Stimulated activated CD4-positive, alpha-beta T cell treated with anti-CD3 and anti-CD28 coated beads, Interleukin-1b, Interleukin-23, amount 100 ng/mL, for 24 hours (primary cell): Measurements from ENCODE around the gene PREX1.
"Not testable (repeated sequence)": the region's sequence is repeated elsewhere in the genome, so short reads cannot be mapped to it uniquely, and the experiment has no call there.

Source experiments
- DNase-seq, 4 experiments: peaks; one replicate each; pipeline ENCODE4 v3.0.0-alpha.2; 2020; ENCODE audit warnings: low read depth in 4 of 4, low spot score in 1 of 4

Gene PREX1

DNA sequence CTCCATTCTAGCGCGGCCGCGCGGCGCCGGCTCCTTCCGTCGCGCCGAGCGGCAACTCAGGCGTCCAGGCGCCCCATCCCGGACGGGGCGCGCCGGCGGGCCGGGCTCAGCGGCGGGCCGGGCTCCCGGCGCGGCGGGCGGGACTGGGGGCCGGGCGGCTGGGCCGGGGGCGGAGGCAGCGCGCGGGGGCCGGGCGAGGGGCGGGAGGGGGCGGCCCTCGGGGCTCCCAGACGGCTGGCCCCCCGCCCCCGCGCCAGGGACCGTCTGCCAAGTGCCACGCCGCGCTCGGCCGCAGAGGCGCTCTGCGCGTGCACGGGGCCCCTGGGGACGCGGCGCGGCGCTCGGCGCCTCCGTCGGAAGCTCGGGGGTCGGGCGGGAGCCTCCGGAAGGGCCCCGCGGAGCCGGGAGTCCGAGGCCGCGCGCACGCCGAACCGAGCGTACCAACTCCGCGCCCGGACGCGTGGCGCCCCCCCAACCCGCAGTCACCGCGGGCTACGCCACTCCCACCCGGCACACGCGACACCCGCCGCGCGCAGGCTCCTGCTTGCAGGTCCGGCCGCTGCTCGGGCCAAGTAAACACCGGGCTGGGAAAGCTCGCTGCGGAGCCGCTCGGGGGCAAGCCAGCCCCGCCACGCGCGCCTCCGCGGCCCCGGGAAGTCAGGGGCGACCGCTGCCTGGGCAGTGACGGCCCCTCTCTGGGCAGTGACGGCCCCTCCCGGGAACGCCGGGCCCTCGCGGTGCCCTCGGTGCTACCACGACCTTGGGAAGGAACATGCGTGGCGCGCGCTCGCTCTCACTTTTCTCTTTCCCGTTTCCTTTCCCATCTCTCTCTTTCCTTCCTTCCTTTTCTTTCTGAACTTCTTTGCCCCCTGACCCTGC is at the start of gene PREX1:
Gene PREX1 (minus strand): TSS at position 145 of the 879 bp plus-strand sequence. CDS start 139 bp downstream, at position 6.
- DNase-seq, result peak in 3 of 4 experiments; percentile 47 to 71 (median 61)

DNA sequence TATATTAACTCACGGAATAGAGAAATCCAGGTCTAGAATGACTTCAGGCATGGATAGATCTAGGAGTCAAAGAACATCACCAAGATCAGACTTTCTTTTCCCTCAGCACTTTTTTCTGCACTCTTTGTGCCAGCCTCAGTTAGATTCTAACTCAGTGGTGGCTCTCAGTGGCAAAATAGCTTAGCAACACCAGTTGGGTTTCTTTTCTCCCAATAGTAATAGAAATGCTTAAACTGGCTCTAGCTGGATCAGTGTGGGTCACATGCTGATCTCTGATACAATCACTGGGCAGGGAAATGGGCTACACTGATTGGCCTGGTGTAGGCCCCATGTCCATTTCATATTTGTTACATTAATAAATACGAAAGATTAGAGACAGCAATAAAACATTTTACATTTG is 49.5 kb upstream of the PREX1 start:
- no peak for DNase-seq

- DNase-seq, result no peak
These were observed 48.1 kb upstream of the PREX1 start for GRCh38 chr20:48875914-48876240.

DNA sequence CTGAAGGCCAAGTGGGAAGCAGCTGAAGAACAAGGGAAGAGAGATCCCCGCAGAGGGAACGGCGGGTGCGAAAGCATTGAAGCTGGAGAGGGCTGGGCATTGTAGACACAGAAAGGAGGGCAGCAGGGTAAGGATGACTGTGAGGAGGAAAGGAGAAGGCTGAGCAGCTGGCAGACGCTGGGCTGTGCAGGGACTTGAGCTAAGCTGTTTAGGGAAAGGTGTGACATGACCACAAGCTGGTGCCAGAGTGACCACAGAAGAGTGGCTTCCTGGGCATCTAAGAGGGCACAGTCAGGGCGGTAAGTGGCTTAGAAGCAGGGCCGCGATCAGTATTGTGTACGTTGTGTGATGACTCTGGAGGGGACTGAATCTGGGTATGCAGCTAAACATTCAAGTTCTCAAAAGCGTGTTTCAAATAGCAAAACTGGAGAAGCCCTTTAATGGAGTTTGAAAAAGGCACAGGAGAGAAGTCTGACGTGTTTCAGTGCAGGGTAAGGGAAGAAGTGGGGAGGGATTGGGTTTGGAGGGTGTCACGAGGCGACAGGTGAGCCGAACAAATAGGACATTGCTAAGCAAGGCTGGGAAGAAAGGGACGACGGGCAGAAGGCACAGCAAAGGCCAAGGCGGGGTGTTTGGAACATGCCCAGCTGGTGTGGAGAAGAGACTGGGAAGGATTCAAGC is 47.6 kb upstream of the PREX1 start:
- no peak for DNase-seq

- not testable (repeated sequence) for DNase-seq
These were observed 41.6 kb upstream of the PREX1 start for GRCh38 chr20:48869442-48869841.

- no peak for DNase-seq
These were observed 39.1 kb upstream of the PREX1 start for GRCh38 chr20:48866936-48867335.

DNA sequence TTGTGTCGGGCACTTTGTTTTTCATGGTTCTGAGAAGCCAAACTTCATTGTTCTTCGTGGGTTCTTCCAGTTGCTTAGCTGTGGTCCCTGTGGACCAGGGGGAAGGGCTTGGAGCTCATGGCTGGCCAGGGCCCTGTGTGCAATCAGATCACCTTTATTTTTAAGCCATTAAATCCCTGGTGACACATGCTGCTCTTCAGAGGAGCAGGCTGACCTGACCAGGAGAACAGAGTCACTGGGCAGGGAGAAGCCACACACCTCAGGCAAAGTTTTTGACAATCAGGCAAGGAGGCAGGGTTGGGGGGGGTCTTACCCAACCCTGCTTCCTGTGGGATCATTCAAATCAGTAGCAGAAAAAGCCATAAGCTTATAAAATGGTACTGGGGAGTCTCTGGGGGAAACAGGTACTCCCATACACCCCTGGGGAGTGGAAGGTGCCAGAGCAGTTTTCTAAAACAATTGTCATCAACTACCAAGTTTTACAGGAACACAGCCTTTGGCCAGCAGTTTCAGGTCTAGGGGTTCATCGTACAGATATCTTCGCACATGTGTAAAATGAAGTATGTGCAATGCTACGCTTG is 37.0 kb upstream of the PREX1 start:
- no peak for DNase-seq

- no peak for DNase-seq
These were observed 36.5 kb upstream of the PREX1 start for GRCh38 chr20:48864254-48864653.

- no peak for DNase-seq
These were observed 34.5 kb upstream of the PREX1 start for GRCh38 chr20:48862279-48862678.

DNA sequence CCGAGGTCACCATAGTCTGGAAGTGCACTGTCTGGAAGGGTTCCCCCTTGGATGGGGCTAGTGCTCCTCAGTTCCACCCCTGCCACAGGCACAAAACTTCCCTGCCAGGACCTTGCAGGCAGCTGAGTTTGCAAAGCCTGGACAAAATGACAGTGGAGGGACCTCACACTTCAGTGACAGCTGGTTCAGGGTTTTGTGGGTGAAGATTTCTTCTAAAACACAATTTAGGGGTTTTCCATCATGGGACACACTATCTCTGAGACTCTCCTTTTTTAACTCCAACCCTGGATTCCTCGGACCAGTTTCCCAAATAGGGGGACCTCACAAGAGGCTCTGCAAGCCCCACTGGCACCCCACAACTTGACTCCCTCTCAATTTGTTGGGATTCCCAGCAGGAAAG is 33.6 kb upstream of the PREX1 start:
- DNase-seq, result no peak

- no peak for DNase-seq
These were observed 30.4 kb upstream of the PREX1 start for GRCh38 chr20:48858075-48858790.

GRCh38 chr20:48856130-48856529 is 28.3 kb upstream of the PREX1 start:
- no peak for DNase-seq

GRCh38 chr20:48855046-48855445 is 27.2 kb upstream of the PREX1 start:
- no peak for DNase-seq

GRCh38 chr20:48852609-48853008 is 24.8 kb upstream of the PREX1 start:
- DNase-seq, result no peak

DNA sequence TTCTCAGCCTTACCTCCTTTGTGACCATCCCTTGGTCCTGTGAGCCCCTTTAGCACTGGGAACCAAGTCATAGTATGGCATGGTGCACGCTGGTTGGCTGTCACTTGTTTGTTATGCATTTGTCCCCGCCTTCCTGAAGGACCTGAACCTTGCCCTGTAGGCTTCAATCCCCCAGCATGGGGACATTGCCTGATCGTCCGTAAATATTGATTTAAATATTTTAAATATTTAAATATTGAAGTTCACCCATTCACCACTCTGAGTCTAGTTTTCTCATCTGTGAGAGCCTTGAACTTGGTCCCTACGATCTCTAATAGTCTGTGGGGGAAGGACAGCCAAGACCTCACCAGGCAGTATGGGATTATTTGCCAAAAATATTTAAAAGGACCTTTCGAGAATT is 23.8 kb upstream of the PREX1 start:
- DNase-seq, result no peak

GRCh38 chr20:48850977-48851299 is 23.1 kb upstream of the PREX1 start:
- no peak for DNase-seq

- no peak for DNase-seq
These were observed 22.6 kb upstream of the PREX1 start for GRCh38 chr20:48850257-48850976.

DNA sequence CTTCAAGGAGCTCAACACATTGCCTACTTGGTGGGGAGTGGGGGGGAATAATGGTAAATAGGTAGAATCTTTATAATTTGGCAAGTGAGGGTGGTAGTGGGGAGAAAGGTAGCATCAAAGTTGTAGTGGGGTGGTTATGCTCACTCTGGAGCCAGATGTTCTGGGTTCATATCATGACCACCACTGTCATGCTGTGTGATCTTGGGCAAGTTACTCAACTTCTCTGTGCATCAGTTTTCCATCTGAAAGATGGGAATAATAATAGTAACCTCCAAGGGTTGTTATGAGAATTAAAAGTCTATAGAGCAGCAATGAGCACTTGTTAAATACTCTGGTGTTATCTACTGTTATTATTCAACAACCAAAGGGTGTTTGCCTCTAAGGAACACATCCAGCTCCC is 22.0 kb upstream of the PREX1 start:
- DNase-seq, result no peak

DNA sequence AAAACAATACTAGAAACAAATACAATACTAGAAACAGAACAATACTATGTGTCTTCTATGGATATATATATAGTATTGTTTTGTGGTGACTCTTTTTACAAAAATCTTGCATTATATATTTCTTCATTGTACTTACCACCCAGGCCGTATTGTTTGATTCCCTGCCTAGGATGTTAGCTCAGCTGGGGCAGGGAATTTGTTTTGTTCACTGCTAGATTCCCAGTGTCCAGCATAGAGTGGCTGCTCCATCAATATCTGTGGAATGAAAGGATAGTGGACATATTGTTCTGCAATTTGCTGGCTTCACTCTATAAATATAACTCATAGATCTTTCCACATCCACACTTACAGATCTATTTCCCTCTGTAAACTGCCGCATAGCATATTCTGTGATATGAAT is 21.5 kb upstream of the PREX1 start:
- DNase-seq, result no peak

GRCh38 chr20:48847498-48848205 is 19.9 kb upstream of the PREX1 start:
- DNase-seq, result no peak
